ENCODE data around the gene EPHA1. TPM values are rescaled to one million over a fixed set of nuclear protein-coding genes. Genes with fewer than 3 reads are reported as not detected.
A peak's percentile ranks its signal among the peaks of the same experiment; 100 is the strongest.

EPHA1 gene
- total RNA-seq: under 1 TPM in 1 of 2 donors, not detected in 1; 0.71 TPM

DNA sequence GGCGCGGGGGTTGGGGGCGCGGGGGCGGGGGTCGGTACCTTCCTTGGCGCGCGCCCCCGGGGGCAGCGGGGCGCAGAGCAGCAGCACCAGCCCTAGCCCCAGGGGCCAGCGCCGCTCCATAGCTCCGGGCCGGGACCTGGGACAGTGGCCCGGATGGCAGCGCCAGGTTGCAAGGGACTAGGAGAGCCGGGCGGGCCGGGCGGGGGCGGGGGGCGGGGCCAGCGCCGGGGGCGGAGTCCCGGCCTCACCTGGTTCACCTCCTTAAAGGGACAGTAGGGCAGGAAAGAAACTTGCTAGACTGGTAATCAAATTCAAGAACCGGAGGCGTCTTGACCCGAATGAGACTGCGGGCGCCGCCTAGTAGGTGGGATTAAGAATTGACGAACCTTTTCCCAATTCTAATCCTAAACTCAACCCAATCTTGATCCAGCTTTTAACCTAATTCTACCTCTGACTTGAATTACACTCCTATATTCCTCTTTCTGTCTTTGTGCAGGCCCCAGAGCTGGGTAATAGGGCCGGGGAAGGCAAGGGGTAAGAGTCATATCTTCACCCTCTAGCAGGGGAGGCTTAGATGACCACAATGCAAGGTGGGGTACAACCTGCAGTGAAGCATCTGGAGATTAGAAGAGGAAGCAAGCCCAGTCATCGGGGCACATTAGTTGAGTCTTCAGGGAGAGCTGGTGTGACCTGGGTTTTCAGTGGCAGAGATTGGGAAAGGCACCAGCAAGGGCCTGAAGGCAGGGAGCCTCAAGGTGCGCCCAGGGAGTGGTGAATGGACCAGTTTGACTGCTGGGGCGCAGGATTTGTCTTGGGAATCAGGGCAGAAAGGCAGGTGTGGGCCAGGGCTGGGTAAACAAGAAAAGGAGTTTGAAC lies at the start of gene EPHA1:
EPHA1 (minus strand) TSS at position 171 of the 876 bp plus-strand sequence; CDS start at position 120, 51 bp downstream.
- H3K4me1 ChIP-seq: peaks cover 0 to 44% of the 10 kb centered on the region in 2 donors
- H3K27me3 ChIP-seq: no peaks in the 10 kb centered on the region
- peak within 1 kb of the TSS in 1 of 2 donors; percentile 34 for H3K4me3 ChIP-seq
- TF ChIP-seq, protein P1, sequence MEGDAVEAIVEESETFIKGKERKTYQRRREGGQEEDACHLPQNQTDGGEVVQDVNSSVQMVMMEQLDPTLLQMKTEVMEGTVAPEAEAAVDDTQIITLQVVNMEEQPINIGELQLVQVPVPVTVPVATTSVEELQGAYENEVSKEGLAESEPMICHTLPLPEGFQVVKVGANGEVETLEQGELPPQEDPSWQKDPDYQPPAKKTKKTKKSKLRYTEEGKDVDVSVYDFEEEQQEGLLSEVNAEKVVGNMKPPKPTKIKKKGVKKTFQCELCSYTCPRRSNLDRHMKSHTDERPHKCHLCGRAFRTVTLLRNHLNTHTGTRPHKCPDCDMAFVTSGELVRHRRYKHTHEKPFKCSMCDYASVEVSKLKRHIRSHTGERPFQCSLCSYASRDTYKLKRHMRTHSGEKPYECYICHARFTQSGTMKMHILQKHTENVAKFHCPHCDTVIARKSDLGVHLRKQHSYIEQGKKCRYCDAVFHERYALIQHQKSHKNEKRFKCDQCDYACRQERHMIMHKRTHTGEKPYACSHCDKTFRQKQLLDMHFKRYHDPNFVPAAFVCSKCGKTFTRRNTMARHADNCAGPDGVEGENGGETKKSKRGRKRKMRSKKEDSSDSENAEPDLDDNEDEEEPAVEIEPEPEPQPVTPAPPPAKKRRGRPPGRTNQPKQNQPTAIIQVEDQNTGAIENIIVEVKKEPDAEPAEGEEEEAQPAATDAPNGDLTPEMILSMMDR (IDR thresholded peaks at IDR 0.05): peak in 1 of 2 donors; percentile 39
- no peaks in the 10 kb centered on the region for H3K36me3 ChIP-seq
- H3K9me3 ChIP-seq: no peaks in the 10 kb centered on the region
- peak; percentile 55 for DNase-seq (ENCODE audit: low spot score)
- H3K27ac ChIP-seq: no peak within 1 kb of the TSS

DNA sequence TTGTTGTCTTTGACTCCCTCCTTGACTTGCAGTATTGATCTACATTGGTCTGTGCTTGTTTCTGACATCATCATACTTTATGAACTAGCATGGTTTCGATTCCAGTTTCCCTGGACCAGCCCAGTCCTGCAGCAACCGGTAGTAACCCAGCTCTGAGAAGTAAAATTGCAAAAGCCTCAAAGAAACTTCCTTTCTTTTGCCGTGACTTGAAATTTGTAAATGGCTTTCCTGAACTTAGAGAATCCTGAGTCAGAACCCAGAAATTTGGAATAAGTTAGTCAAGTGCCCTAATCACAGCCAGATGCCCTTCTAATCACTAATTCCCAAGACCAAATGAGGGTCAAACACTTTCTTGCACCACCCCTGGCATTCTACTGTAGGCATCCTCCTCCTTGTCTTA lies 49.6 kb upstream of the EPHA1 start:
- Histone ChIP-seq H3K36me3 (no peaks in the 10 kb centered on the region), H3K27me3 (no peaks in the 10 kb centered on the region), H3K27ac (no peak overlapping the region), H3K4me1 (no peaks in the 10 kb centered on the region), H3K4me3 (no peak overlapping the region), H3K9me3 (peaks cover 0 to 12% of the 10 kb centered on the region in 2 donors)
- TF ChIP-seq, protein P1 (IDR thresholded peaks at IDR 0.05): no peak
- no peak for DNase-seq (ENCODE audit: low spot score)

DNA sequence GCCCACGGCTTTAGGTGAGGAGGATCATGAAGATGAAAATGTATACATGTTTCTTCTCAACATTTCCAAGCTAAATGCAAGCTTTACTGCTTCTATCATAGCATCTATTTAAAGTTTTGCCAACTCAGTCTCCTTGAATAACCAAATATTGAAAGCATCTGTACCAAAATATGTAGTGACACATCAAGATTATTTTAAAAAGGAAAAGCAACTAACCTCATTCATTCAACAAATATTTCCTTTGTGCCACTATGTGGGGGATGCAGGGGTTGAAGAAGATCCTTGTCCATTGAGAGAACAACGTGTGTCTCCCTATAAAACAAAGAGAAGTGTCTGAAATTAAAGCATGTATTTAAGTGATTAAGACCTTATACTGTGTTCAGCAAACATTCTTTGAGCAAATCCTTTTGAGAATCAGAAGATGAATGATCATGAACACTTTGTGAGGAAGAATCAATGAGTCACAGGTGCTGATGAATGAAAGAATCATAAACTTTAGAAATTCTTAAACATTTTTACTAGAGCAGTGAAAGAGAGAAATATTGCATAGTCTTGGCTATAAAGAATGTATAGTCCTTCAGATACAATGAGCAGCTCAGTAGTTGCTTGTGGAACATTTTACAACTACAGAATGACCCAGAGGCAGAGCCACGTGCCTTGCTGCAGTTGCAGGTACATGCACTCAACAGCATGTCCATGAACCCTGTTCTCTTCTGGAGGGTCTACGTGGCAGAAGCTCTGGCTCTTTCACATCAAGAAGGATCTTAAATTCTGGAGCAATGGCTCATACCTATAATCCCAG lies 48.5 kb upstream of the EPHA1 start:
- Histone ChIP-seq H3K36me3 (no peaks in the 10 kb centered on the region), H3K9me3 (peaks cover 0 to 9% of the 10 kb centered on the region in 2 donors), H3K27ac (no peak overlapping the region), H3K27me3 (no peaks in the 10 kb centered on the region), H3K4me1 (no peaks in the 10 kb centered on the region), H3K4me3 (no peak overlapping the region)
- DNase-seq (ENCODE audit: low spot score): no peak
- TF ChIP-seq, protein P1 (IDR thresholded peaks at IDR 0.05): no peak

DNA sequence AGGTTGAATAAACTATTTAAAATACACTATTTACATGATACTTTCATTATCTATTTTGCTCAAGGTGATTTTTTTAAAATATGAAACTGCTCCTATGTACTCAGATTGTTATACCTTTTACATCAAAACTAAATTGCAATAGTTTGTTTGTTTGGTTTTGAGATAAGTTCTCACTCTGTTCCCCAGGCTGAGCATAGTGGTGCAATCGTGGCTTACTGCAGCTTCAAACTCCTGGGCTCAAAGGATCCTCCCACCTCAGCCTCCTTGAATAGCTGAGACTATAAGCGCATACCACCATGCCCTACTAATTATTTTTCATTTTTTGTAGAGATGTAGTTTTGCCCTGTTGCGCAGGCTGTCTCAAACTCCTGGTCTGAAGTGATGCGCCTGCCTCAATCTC lies 47.3 kb upstream of the EPHA1 start:
- no peak for DNase-seq (ENCODE audit: low spot score)
- TF ChIP-seq, protein P1 (IDR thresholded peaks at IDR 0.05): no peak
- Histone ChIP-seq H3K27me3 (no peaks in the 10 kb centered on the region), H3K4me3 (no peak overlapping the region), H3K36me3 (no peaks in the 10 kb centered on the region), H3K27ac (no peak overlapping the region), H3K9me3 (no peaks in the 10 kb centered on the region), H3K4me1 (no peaks in the 10 kb centered on the region)

DNA sequence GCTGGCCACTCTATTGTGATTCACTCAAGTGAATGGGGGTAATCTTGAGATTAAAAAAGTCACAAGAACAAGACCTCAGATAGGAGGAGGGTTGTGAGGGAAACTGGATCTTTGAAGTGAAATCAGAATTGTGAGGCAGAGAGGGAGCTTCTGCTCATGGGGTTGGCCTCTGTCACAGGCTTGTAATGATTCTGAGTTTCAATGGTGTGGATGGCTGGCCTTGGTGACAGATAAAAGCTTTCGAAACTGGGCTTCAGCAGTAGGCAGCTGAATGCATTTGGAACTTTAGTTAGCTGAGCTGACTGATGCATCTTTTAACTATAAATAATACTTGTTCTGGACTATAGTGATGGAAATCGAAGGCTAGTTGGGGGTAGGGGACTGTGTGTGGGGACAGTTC lies 46.8 kb upstream of the EPHA1 start:
- Histone ChIP-seq H3K9me3 (no peaks in the 10 kb centered on the region), H3K27ac (no peak overlapping the region), H3K4me1 (no peaks in the 10 kb centered on the region), H3K4me3 (no peak overlapping the region), H3K36me3 (no peaks in the 10 kb centered on the region), H3K27me3 (no peaks in the 10 kb centered on the region)
- DNase-seq (ENCODE audit: low spot score): no peak
- TF ChIP-seq, protein P1 (IDR thresholded peaks at IDR 0.05): no peak

All from right atrium auricular region (tissue), 2 donors.